OCI-LY1 (cell line): ENCODE results near the gene FAM117A.

Source experiments
- CTCF ChIP-seq: fragments of 200-600 bp; sonication (generic), shearing (Covaris generic); IDR thresholded peaks from 2 replicates; pipeline ENCODE4 v1.5.1; 2017; ENCODE audit warnings: mild to moderate bottlenecking, antibody characterized with exemption, low read length, moderate library complexity, mixed read lengths
- EZH2 ChIP-seq: fragments of 200-600 bp; sonication (generic), shearing (Covaris generic); IDR thresholded peaks from 2 replicates; pipeline ENCODE4 v1.8.0; 2017; ENCODE audit warnings: borderline replicate concordance, mixed run types, mild to moderate bottlenecking, antibody characterized with exemption, low read length, moderate library complexity, mixed read lengths

- TF ChIP-seq CTCF: no peak
- no peak for TF ChIP-seq EZH2
Observed at GRCh38 chr17:49755663-49756283, 8.2 kb downstream of the FAM117A start.
